Tongue (tissue), 2 donors: Measurements from ENCODE around the gene MBTD1. TPM values are rescaled to one million over a fixed set of nuclear protein-coding genes. Genes with fewer than 3 reads are reported as not detected.
A peak's percentile ranks its signal among the peaks of the same experiment; 100 is the strongest.
"Not testable (repeated sequence)": the region's sequence is repeated elsewhere in the genome, so short reads cannot be mapped to it uniquely, and the experiment has no call there.

ENCODE experiments used
- DNase-seq: peaks from one replicate; pipeline ENCODE4 v3.0.0-alpha.2; 2015
- total RNA-seq: library from RNA; depleted of rRNA; stranded (reverse); fragments of >200 nt; gene quantifications from one replicate; pipeline ENCODE4 v1.2.3, GENCODE V29; 2014

The MBTD1 gene
- total RNA-seq = 36.7 TPM

DNA sequence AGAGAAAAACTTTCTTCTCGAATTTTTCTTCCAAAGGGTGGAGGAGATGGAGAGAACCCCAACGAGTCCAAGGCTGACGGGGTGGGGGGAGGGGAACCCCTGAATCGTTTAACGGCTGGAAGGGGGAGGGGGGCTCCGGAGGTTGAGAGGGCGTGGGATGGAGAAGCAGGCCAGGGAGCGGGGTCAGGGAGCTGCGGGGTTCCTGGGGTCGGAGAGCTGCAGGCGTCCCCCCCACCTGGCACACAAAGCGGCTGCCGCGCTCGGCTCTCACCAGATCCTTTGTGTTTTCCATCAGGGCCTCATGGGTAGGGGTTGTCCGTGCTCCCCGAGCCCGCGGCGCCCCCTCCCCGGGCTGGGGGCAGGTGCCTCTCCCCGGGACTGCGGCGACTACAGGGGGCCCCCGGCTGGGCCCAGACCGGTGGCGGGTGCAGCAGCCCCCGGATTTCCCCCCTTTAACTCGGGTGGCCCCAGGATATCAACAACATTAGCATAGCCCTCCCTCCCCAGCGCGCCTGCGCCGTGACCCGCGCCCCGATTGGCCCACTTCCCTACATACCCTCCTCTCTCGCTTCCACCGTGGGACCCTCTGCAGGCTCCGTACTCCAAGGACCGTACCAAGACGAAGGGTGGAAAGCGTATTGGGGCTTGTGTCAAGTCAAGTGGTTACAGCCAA lies at the start of gene MBTD1:
MBTD1 (minus strand) TSS at position 486 of the 673 bp plus-strand sequence. CDS start 34,888 bp downstream, outside the sequence.
- DNase-seq = peak; percentile 99

- no peak for DNase-seq
Measured at GRCh38 chr17:51305182-51305581, 45.3 kb upstream of the MBTD1 start.

- no peak for DNase-seq
Measured at GRCh38 chr17:51299859-51300258, 40.0 kb upstream of the MBTD1 start.

- DNase-seq = peak; percentile 79
Measured at GRCh38 chr17:51298508-51299371, 38.9 kb upstream of the MBTD1 start.

DNA sequence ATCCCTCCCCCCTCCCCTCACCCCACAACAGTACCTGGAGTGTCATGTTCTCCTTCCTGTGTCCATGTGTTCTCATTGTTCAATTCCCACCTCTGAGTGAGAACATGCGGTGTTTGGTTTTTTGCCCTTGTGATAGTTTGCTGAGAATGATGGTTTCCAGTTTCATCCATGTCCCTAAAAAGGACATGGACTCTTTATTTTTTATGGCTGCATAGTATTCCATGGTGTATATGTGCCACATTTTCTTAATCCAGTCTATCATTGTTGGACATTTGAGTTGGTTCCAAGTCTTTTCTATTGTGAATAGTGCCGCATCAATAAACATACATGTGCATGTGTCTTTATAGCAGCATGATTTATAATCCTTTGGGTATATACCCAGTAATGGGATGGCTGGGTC lies 34.5 kb upstream of the MBTD1 start:
- not testable (repeated sequence) for DNase-seq

DNA sequence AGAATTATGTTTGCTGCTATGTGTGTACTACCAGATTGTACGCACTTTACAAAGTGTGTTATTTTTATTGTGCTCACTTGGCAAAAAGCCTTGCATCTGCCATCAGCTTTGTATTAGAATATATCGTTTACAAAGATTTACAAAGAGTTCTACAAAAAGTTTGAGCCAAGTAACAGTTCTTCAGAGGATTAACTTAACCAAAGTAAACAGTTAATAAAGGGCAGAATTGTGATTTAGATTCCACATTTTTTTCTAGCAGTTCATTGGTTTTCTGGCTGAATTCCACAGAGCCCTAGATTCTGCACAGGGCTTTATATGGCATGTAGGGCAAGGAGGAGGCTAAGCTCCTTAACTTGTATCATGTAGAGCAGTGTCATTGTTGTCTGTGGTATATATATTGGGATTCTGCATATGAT lies 29.9 kb upstream of the MBTD1 start:
- DNase-seq = no peak

- DNase-seq = no peak
Measured at GRCh38 chr17:51287412-51287811, 27.6 kb upstream of the MBTD1 start.

DNA sequence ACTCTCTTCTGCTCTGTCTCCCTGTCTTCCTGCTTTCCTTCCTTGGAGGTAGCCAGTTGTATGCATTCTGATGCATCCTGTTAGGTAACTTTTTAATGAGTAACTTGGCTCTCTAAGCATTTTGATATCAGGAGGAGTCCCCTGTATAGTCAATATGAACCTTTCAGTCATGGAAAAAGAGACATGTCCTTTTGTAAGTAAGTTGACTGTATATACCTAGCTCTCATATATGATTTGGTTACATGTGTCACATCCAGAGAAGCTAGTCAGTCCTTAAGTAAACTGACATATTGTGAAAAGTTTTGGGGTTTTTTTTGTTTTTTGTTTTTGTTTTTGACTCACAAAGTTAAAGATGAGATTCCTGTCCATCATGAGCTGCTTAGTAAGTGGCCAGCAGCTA lies 19.3 kb upstream of the MBTD1 start:
- DNase-seq = no peak

DNA sequence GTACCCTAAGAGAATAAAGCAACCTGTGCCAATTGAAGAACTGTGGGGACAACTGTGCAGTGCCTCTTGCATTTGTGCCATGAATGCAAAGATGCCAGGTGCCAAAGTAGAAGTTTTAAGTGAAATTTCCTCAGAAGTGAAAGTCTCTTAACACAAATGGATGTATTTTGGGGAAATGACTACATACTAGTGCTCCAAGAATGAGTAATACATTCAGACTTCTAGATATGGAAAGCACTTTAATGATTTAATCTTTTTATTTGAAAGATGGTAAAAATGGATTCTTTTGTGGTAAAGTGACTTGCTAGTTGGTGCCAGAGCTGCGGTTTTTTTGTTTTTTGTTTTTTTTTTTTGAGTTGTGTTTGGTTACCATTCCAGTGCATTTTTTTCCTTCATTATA lies 15.5 kb upstream of the MBTD1 start:
- DNase-seq = no peak

GRCh38 chr17:51272812-51273211 lies 13.0 kb upstream of the MBTD1 start:
- DNase-seq = no peak

DNA sequence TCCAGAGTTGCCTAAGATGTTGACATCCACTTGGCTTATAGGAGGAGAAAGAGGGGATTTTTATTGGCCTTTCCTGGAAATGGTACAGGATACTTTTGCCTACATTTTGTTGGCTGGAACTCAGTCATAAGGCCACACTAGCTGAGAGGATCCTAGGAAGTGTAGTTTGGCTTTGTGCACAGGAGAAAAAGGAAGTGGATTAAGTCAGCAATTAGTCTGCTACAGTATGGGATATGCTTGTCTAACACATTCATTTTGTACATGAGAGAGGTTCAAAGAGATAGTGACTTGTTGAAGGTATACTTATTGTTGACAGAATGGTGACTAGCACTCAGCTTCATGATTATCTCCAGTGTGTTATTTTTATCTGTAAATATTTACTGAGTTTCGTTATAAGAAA lies 10.8 kb upstream of the MBTD1 start:
- DNase-seq = no peak

GRCh38 chr17:51269991-51270390 lies 10.1 kb upstream of the MBTD1 start:
- DNase-seq = no peak

GRCh38 chr17:51264466-51264865 lies 4.6 kb upstream of the MBTD1 start:
- DNase-seq = not testable (repeated sequence)

DNA sequence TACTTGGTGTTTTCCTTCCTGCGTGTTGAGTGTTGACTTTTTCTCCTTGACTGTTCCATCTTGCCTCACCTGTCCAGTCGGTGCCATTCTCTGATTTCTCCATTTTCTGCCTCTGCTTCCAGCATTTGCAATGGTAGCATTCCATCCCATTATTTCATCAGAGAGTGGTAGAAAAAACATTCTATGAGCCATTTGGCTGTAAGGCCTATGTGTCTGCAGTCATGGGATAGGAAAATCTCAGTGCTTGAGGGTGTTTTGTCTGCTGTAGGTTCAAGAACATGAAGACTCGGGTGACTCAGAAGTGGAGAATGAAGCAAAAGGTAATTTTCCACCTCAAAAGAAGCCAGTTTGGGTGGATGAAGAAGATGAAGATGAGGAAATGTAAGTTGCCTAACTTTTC lies 3.2 kb upstream of the MBTD1 start:
- DNase-seq = no peak

- DNase-seq = peak; percentile 76
Measured at GRCh38 chr17:51261024-51261963, 1.4 kb upstream of the MBTD1 start.

DNA sequence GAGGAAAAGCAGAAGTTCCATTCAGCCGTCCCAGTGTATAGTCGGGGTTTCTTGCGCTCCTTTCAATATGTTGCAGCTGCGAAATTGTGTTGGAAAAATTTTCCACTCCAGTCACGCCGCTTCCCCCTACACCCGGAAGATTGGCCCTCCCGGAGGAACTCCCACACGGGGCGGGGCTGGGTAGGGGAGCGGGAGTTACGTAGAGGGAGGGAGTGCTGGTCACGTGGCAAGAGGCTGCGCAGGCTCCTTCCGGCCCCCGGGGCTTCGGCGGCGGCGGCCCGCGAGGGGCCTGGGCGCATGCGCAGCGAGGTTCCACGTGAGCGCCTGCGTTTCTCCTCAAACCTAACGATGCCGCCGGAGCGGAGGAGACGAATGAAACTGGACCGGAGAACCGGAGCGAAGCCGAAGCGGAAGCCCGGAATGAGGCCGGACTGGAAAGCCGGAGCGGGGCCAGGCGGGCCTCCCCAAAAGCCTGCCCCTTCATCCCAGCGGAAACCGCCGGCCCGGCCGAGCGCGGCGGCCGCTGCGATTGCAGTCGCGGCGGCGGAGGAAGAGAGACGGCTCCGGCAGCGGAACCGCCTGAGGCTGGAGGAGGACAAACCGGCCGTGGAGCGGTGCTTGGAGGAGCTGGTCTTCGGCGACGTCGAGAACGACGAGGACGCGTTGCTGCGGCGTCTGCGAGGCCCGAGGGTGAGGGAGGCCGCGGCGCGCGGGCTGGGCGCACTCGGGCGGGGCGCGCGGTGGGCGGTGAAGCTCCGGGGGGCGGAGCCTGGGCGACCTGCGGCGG lies 581 bp upstream of the MBTD1 start, which contains the start of gene UTP18:
UTP18 (plus strand) TSS at position 310 of the 787 bp plus-strand sequence; CDS start at position 349, 39 bp downstream.
- DNase-seq = peak; percentile 99

GRCh38 chr17:51258756-51259563 lies 889 bp downstream of the MBTD1 start:
- DNase-seq = peak; percentile 20

GRCh38 chr17:51257150-51258081 lies 2.4 kb downstream of the MBTD1 start:
- peak; percentile 16 for DNase-seq

DNA sequence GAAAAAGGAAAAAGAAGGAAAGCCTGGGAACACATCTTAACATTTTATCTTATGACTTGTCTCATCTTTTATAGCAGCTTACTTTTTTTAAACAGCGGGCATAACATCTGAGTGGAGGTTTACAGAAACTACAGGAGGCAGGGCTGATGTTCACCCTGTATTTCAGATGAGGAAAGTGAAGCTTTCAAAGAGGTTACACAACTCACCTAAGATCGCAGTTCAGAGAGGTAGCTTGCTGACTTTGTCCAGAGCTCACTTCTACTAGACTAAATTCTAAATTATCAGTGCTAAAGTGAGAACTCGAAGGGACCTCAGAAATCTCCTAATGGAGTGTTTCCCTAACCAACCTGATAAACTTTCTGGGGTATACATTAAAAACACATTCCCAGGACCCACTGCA lies 3.7 kb downstream of the MBTD1 start:
- DNase-seq = no peak
